Nephron (organoid): ENCODE measurements around the gene INIP.
"Not testable (repeated sequence)": the region's sequence is repeated elsewhere in the genome, so short reads cannot be mapped to it uniquely, and the experiment has no call there.

Experiments
- H3K27ac Mint-ChIP-seq, 3 experiments: 2 replicates each; pipeline ENCODE4 v1.8.0; 2020; ENCODE audit warnings: mixed read lengths in 3 of 3, mild to moderate bottlenecking in 2 of 3, moderate library complexity in 1 of 3
- H3K27me3 Mint-ChIP-seq: 2 replicates; pipeline ENCODE4 v1.8.0; 2021; ENCODE audit warnings: low read depth, mild to moderate bottlenecking, moderate library complexity, mixed read lengths
- H3K36me3 Mint-ChIP-seq: 2 replicates; pipeline ENCODE4 v1.8.0; 2020; ENCODE audit warnings: low read depth, mixed read lengths
- H3K4me1 Mint-ChIP-seq: 2 replicates; pipeline ENCODE4 v1.8.0; 2020; ENCODE audit warnings: mixed read lengths
- H3K4me3 Mint-ChIP-seq, 3 experiments: 2 replicates each; pipeline ENCODE4 v1.8.0; 2020; ENCODE audit warnings: mild to moderate bottlenecking in 3 of 3, mixed read lengths in 3 of 3, moderate library complexity in 2 of 3
- H3K9me3 Mint-ChIP-seq: 2 replicates; pipeline ENCODE4 v1.8.0; 2020; ENCODE audit warnings: mixed read lengths
- TF ChIP-seq, protein P1 (sequence below), 3 experiments: fragments of 200-600 bp; sonication (generic); IDR thresholded peaks; one replicate each; pipeline ENCODE4 v1.5.0; 2021; ENCODE audit warnings: antibody characterized with exemption in 3 of 3; ENCODE audit not compliant: unreplicated experiment in 3 of 3

Gene INIP

DNA sequence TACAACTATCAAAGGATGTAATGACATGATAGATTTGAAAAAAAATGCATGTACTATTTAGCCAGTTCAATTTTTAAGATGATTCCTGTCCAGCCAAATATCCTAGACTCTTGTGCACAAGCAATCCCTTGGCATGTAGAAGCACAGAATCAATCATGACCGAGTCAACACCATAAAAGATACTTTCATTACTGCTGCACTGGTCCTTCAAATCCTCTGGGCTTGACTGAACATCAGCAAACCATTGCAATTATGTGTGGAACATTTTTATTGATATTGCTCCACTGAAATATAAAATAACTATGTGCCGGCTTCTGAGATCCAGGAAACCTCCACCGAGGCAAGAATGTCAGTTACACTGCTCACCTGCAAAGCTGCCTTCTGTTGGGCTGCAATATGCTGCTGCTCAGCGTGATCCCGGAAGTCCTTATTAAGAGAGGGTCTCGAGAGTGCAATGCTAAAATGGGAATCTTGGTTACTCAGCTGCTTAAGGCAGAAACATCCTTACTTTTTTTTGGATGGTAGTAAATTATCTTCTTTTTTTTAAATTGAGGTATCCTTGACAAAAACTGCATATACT, 28.7 kb downstream of the INIP start:
- H3K36me3 Mint-ChIP-seq, result peaks cover 75% of the 10 kb centered on the region
- H3K27me3 Mint-ChIP-seq, result no peaks in the 10 kb centered on the region
- no peaks in the 10 kb centered on the region for H3K9me3 Mint-ChIP-seq
- TF ChIP-seq, protein P1, sequence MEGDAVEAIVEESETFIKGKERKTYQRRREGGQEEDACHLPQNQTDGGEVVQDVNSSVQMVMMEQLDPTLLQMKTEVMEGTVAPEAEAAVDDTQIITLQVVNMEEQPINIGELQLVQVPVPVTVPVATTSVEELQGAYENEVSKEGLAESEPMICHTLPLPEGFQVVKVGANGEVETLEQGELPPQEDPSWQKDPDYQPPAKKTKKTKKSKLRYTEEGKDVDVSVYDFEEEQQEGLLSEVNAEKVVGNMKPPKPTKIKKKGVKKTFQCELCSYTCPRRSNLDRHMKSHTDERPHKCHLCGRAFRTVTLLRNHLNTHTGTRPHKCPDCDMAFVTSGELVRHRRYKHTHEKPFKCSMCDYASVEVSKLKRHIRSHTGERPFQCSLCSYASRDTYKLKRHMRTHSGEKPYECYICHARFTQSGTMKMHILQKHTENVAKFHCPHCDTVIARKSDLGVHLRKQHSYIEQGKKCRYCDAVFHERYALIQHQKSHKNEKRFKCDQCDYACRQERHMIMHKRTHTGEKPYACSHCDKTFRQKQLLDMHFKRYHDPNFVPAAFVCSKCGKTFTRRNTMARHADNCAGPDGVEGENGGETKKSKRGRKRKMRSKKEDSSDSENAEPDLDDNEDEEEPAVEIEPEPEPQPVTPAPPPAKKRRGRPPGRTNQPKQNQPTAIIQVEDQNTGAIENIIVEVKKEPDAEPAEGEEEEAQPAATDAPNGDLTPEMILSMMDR (IDR thresholded peaks at IDR 0.05; ENCODE audit: unreplicated experiment in 3 of 3), result no peak
- no peaks in the 10 kb centered on the region for H3K4me1 Mint-ChIP-seq
- no peak overlapping the region for H3K27ac Mint-ChIP-seq
- H3K4me3 Mint-ChIP-seq, result no peak overlapping the region

GRCh38 chr9:112680731-112681402, 37.0 kb downstream of the INIP start:
- Mint-ChIP-seq H3K4me1 (no peaks in the 10 kb centered on the region), H3K9me3 (peaks cover 24% of the 10 kb centered on the region), H3K27ac (no peak overlapping the region), H3K4me3 (no peak overlapping the region), H3K36me3 (peaks cover 34% of the 10 kb centered on the region), H3K27me3 (no peaks in the 10 kb centered on the region)
- TF ChIP-seq, protein P1 (IDR thresholded peaks at IDR 0.05; ENCODE audit: unreplicated experiment in 3 of 3), result no peak

GRCh38 chr9:112677040-112677439, 40.9 kb downstream of the INIP start:
- no peak overlapping the region for H3K27ac Mint-ChIP-seq
- H3K4me1 Mint-ChIP-seq, result no peaks in the 10 kb centered on the region
- no peak overlapping the region for H3K4me3 Mint-ChIP-seq
- TF ChIP-seq, protein P1 (IDR thresholded peaks at IDR 0.05; ENCODE audit: unreplicated experiment in 3 of 3), result no peak
- peaks cover 33% of the 10 kb centered on the region for H3K9me3 Mint-ChIP-seq
- peaks cover 20% of the 10 kb centered on the region for H3K36me3 Mint-ChIP-seq
- H3K27me3 Mint-ChIP-seq, result no peaks in the 10 kb centered on the region

GRCh38 chr9:112673221-112673620, 44.7 kb downstream of the INIP start:
- H3K4me1 Mint-ChIP-seq, H3K27ac Mint-ChIP-seq, H3K4me3 Mint-ChIP-seq, H3K27me3 Mint-ChIP-seq: not testable (repeated sequence)
- Mint-ChIP-seq H3K36me3 (peaks cover 14% of the 10 kb centered on the region), H3K9me3 (peaks cover 18% of the 10 kb centered on the region)

- no peaks in the 10 kb centered on the region for H3K27me3 Mint-ChIP-seq
Observed at GRCh38 chr9:112670991-112671625, 46.8 kb downstream of the INIP start.

DNA sequence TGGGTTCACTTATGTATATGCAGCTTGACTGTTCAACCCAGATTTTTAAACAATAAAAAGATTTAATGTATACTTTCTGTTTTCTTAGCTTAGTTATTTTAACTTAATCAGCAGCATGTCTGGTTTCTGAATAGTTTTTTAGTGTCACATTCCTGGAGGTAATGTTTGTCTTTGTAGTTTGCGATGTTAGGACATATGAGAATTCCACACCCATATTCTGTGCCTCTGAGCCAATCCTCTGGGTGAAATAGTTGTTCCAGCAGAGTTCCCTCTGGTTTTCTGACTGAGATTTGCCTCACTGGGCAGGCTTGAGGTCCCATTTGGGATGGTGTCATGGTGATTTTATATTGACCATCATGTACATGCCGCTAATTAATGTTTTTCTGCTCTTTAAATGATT, 48.6 kb downstream of the INIP start:
- TF ChIP-seq, protein P1 (IDR thresholded peaks at IDR 0.05; ENCODE audit: unreplicated experiment in 3 of 3), result no peak
- peaks cover 9% of the 10 kb centered on the region for H3K9me3 Mint-ChIP-seq
- H3K4me3 Mint-ChIP-seq, result no peak overlapping the region
- peaks cover 6% of the 10 kb centered on the region for H3K36me3 Mint-ChIP-seq
- no peak overlapping the region for H3K27ac Mint-ChIP-seq
- no peaks in the 10 kb centered on the region for H3K27me3 Mint-ChIP-seq
- H3K4me1 Mint-ChIP-seq, result no peaks in the 10 kb centered on the region

More at GRCh38 chr9:112670991-112671625, 46.8 kb downstream of the INIP start:
- peaks cover 9% of the 10 kb centered on the region for H3K9me3 Mint-ChIP-seq
- TF ChIP-seq, protein P1 (IDR thresholded peaks at IDR 0.05; ENCODE audit: unreplicated experiment in 3 of 3), result no peak
- H3K4me3 Mint-ChIP-seq, result no peak overlapping the region
- no peak overlapping the region for H3K27ac Mint-ChIP-seq
- no peaks in the 10 kb centered on the region for H3K4me1 Mint-ChIP-seq
- peaks cover 6% of the 10 kb centered on the region for H3K36me3 Mint-ChIP-seq
